Motor neuron (in vitro differentiated cells): ENCODE measurements around the gene GOLGA1. TPM values are rescaled to one million over a fixed set of nuclear protein-coding genes. Genes with fewer than 3 reads are reported as not detected.

Experiments used
- ATAC-seq, 8 experiments: fragments of 200-7000 bp; cut with Tn5 transposase; replicated peaks in 6 of 8; 2 replicates each; pipeline ENCODE4 v1.8.0; 2021; ENCODE audit warnings: mild to moderate bottlenecking in 8 of 8, moderate library complexity in 8 of 8
- H3K27ac ChIP-seq, 2 donors: fragments of 250-450 bp; sonication (Bioruptor Pico); 2 replicates each; pipeline ENCODE4 v1.9.0; 2021; ENCODE audit warnings: antibody characterized with exemption in 2 of 2, mild to moderate bottlenecking in 2 of 2, moderate library complexity in 1 of 2
- H3K4me1 ChIP-seq, 2 donors: fragments of 250-450 bp; sonication (Bioruptor Pico); replicated peaks in 1 of 2; 2 replicates each; pipeline ENCODE4 v1.6.1; 2021; ENCODE audit warnings: antibody characterized with exemption in 2 of 2, mild to moderate bottlenecking in 2 of 2, moderate library complexity in 1 of 2
- H3K4me3 ChIP-seq, 5 donors: fragments of 250-450 bp; sonication (Bioruptor Pico); 2 replicates each; pipeline ENCODE4 v1.9.0; 2021; ENCODE audit warnings: antibody characterized with exemption in 5 of 5, mild to moderate bottlenecking in 5 of 5, moderate library complexity in 4 of 5
- WGBS, 10 experiments: fragments of 450-650 bp; shearing (Covaris generic); methylation state at CpG; one replicate each; pipeline ENCODE4 v1.0.0; 2022; 5-methylcytosine and 5-hydroxymethylcytosine counted together
- in situ Hi-C, 9 experiments: fragments of 400-800 bp; cut with MboI; loops; one replicate each; pipeline ENCODE4 v1.15.0; 2021; ENCODE audit warnings: low sequenced_read_pairs in 9 of 9, low pct_unique_long_range_greater_than_20kb in 2 of 9; ENCODE audit not compliant: unreplicated experiment in 9 of 9
- total RNA-seq, 8 experiments: library from RNA; unstranded; fragments of 300-600 nt; gene quantifications; 2 replicates each; pipeline versions ENCODE4 v1.2.3 to v1.2.4, GENCODE V29; 2022

GOLGA1 gene
- total RNA-seq, 8 experiments from 2014 or later: 8.8 to 18.8 (median 14.3) TPM

DNA sequence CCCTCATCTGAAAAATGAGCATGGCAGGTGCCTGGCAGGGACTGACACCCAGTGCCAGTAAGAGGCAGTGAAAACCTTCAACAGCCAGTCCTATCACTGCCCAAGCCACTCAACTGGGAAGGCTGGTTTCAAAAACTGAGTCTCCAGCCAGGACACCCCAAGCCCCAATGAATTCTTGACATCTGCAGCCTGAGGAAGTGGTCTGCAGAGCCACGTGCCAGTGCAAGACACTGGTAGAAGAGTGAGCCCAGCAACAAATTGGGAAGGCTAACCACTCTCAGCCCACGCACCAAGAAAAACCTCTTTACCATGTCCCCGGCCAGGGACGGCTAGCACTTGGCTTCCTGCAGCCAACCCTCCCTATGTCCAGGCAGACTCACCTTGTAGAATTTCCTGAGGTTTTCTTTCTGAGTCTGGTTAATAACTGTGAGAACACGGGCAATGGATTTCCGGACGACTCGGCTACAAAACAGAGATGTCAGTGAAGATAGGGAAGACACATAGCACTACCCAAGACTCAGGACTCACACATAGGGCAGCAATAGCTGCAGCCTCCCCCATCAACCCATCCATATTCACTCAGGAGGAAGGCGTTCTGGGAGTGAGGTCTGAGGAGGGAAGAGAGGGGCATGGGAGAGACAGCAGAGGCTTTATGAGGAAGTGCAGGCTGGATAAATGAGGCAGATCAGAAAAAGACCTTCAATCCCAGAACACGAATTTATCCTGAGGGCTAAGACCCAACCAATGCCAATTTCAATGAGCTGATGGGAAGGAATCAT is 80.9 kb downstream of the GOLGA1 start:
- Histone ChIP-seq H3K4me3 (peak overlapping the region in 3 of 5 donors; percentile 77 to 93 (median 85)), H3K4me1 (peaks cover 9 to 15% of the 10 kb centered on the region in 2 donors), H3K27ac (no peak overlapping the region)
- in situ Hi-C loops: loop anchor here in 3 of 9 experiments (10.0 to 25.0 kb wide), 2 partner anchors 85 to 98 kb away; partner anchors contain the start of genes NR6A1 (in 3 of the 3) and OLFML2A (in 2 of the 3)
- 20 to 85% (median 77%) methylated on average over 1 to 9 of the region's 10 CpGs; no CpG with 5 or more reads in 5 of the 10 experiments for WGBS, 10 experiments
- no peak for ATAC-seq

DNA sequence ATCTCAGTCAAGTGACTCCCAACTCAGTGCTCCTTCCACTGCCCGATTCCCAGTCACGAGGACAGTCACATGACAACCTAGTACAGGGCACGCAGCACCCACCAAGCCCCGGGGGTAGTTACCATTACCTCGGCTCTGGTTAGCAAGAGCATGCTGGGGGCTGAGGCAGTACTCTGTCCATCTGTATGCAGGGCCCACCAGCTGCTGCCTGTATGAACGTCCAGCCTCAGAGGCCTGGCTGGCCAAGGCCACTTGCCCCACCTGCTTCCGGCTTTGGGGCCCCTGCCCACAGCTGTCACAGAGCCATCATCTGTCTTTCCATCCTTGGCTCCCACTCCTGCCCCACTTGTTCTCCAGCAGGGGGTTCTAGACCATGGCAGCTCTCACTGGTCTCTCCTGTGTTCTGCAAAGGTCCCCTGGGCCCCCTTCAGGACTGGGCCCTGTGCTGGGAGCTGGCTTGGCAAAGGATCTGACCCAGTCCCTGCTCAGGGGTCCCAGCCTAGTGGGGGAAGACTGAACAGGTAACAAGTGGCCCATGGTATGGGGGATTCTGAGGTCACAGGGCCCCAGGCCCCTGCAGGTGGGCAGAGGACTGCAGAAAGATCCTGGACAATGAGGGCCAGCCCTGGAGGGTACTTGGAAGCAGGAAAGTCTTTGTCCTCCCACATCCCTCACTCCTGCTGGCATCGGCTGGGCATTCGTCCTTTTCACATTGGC is 82.4 kb downstream of the GOLGA1 start:
- in situ Hi-C loops: loop anchor here in 3 of 9 experiments (10.0 to 25.0 kb wide), 2 partner anchors 84 to 96 kb away; partner anchors contain the start of genes NR6A1 (in 3 of the 3) and OLFML2A (in 2 of the 3)

DNA sequence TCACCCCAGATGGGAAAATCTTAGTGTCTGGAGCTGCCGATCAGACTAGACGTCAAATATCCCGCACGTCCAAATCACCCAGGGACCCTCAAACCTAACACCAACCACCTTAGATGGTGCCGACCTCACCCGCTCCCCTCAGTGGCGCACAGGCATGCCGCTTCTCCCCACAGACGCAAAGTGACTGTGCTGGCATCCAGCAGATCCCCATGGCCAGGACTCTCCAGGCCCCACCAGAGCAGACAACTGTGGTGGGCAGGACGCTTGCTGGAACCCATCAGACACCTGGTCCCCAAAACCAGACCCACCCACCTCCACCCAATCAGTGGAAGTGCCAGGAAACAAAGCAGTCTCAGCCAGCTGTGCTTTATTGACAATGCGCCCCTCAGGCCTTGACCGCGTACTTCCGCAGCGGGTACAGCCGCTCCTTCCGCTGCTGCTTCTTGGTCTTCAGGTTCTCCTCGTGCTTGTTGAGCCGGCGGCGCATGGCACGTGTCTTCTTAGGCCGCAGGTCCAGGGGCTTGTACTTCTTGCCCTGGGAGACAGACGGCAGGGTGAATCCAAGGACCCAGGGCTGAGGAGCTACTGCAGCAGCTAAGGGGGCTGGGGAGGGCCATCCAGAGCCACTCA is 83.2 kb downstream of the GOLGA1 start:
- Histone ChIP-seq H3K27ac (no peak overlapping the region), H3K4me1 (peaks cover 12 to 13% of the 10 kb centered on the region in 2 donors), H3K4me3 (no peak overlapping the region)
- WGBS, 10 experiments: 75 to 100% (median 85%) methylated on average over 1 to 11 of the region's 24 CpGs; no CpG with 5 or more reads in 7 of the 10 experiments
- in situ Hi-C loops: loop anchor here in 3 of 9 experiments (10.0 to 25.0 kb wide), 2 partner anchors 83 to 95 kb away; partner anchors contain the start of genes NR6A1 (in 3 of the 3) and OLFML2A (in 2 of the 3)
- ATAC-seq: no peak

More for the DNA sequence above, 82.4 kb downstream of the GOLGA1 start:
- H3K27ac ChIP-seq: no peak overlapping the region
- H3K4me3 ChIP-seq: no peak overlapping the region
- 20 to 100% (median 80%) methylated on average over 1 to 7 of the region's 9 CpGs; no CpG with 5 or more reads in 4 of the 10 experiments for WGBS, 10 experiments
- H3K4me1 ChIP-seq: peaks cover 9 to 15% of the 10 kb centered on the region in 2 donors
- ATAC-seq: no peak

DNA sequence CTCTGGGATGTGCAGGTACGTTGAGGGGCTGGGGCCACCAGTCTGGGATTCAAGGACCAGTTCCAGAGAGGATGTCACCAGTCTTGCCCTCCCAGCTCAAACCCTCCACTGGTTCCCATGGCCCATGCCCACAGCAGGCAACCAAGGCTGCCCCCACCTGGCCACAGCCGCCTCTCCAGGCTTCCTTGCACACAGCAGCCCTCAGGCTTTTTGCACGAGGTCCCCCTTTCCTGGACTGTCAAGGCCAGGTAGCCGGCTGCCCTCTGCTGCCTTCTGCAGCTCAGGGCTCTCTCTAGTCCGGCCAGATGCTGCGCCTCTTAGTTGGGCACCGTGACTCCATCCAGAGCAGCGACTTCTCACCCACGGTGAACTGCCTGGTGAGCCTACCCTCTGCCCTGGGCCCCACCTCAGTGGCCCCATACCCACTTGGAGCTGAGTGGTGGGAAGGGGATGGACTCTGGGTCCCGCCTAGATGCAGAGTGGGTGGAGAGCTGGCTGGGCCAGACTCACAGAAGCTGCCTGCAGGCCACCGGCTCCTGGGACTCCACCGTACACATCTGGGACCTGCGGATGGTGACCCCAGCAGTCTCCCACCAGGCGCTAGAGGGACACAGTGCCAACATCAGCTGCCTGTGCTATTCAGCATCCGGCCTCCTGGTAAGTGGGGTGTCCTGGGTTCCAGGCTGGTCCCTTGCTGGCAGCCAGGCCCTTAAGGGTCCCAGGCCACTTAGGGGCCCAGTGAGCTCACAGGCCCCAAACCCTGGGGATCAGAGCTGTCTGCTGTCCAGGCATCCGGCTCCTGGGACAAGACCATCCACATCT is 84.7 kb downstream of the GOLGA1 start:
- ATAC-seq: peak in 5 of 8 experiments; percentile 1 to 10 (median 4)
- Histone ChIP-seq H3K4me1 (peaks cover 10 to 15% of the 10 kb centered on the region in 2 donors), H3K27ac (no peak overlapping the region), H3K4me3 (no peak overlapping the region)
- WGBS, 10 experiments: 56 to 80% (median 56%) methylated on average over 2 to 4 of the region's 16 CpGs; no CpG with 5 or more reads in 7 of the 10 experiments
- in situ Hi-C loops: loop anchor here in 3 of 9 experiments (10.0 to 25.0 kb wide), 2 partner anchors 81 to 94 kb away; partner anchors contain the start of genes NR6A1 (in 3 of the 3) and OLFML2A (in 2 of the 3)

GRCh38 chr9:124855566-124855943 is 85.3 kb downstream of the GOLGA1 start:
- Histone ChIP-seq H3K27ac (no peak overlapping the region), H3K4me1 (peaks cover 8 to 10% of the 10 kb centered on the region in 2 donors), H3K4me3 (no peak overlapping the region)
- WGBS, 10 experiments: 92% methylated on average over 9 of the region's 18 CpGs; no CpG with 5 or more reads in 9 of the 10 experiments
- no peak for ATAC-seq
- in situ Hi-C loops: loop anchor here in 3 of 9 experiments (10.0 to 25.0 kb wide), 2 partner anchors 81 to 93 kb away; partner anchors contain the start of genes NR6A1 (in 3 of the 3) and OLFML2A (in 2 of the 3)

GRCh38 chr9:124854822-124855221 is 86.1 kb downstream of the GOLGA1 start:
- 29 to 80% (median 58%) methylated on average over 1 to 5 of the region's 7 CpGs; no CpG with 5 or more reads in 3 of the 10 experiments for WGBS, 10 experiments
- in situ Hi-C loops: loop anchor here in 5 of 9 experiments (5.0 to 25.0 kb wide), 3 partner anchors 80 to 93 kb away; partner anchors contain the start of genes NR6A1 (in 5 of the 5) and OLFML2A (in 2 of the 5)
- no peak for ATAC-seq
- Histone ChIP-seq H3K4me1 (peaks cover under 1 to 9% of the 10 kb centered on the region in 2 donors), H3K27ac (peak overlapping the region in 1 of 2 donors; percentile 7), H3K4me3 (no peak overlapping the region)

DNA sequence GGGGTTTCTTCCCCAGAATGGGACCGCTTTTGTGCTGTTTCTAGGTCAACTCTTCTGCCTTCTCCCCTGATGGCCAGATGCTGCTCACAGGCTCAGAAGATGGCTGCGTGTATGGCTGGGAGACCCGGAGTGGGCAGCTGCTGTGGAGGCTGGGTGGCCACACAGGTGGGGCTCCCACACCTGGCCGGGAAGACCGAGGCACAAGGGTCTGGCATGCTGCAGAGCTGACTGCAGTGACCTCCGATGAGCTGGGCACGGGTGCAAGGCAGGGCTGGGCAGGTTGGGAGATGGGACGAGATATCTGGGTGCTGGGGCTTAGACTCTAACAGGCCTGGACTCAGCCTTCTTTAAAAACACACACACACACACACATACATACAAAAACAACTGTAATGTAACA is 86.7 kb downstream of the GOLGA1 start:
- H3K27ac ChIP-seq: no peak overlapping the region
- H3K4me3 ChIP-seq: no peak overlapping the region
- peaks cover 0 to 9% of the 10 kb centered on the region in 2 donors for H3K4me1 ChIP-seq
- 78 to 100% (median 95%) methylated on average over 1 to 4 of the region's 8 CpGs; no CpG with 5 or more reads in 6 of the 10 experiments for WGBS, 10 experiments
- in situ Hi-C loops: loop anchor here in 5 of 9 experiments (5.0 to 25.0 kb wide), 3 partner anchors 79 to 92 kb away; partner anchors contain the start of genes NR6A1 (in 5 of the 5) and OLFML2A (in 2 of the 5)
- ATAC-seq: no peak

- H3K4me1 ChIP-seq: peaks cover 0 to 9% of the 10 kb centered on the region in 2 donors
- H3K4me3 ChIP-seq: peak overlapping the region in 3 of 5 donors; percentile 20 to 36 (median 27)
- WGBS, 10 experiments: 20 to 91% (median 71%) methylated on average over 1 to 4 of the region's 11 CpGs; no CpG with 5 or more reads in 6 of the 10 experiments
- ATAC-seq: no peak
- no peak overlapping the region for H3K27ac ChIP-seq
- in situ Hi-C loops: loop anchor here in 5 of 9 experiments (5.0 to 25.0 kb wide), 3 partner anchors 79 to 91 kb away; partner anchors contain the start of genes NR6A1 (in 5 of the 5) and OLFML2A (in 2 of the 5)
Measured at GRCh38 chr9:124853605-124854143, 87.2 kb downstream of the GOLGA1 start.

DNA sequence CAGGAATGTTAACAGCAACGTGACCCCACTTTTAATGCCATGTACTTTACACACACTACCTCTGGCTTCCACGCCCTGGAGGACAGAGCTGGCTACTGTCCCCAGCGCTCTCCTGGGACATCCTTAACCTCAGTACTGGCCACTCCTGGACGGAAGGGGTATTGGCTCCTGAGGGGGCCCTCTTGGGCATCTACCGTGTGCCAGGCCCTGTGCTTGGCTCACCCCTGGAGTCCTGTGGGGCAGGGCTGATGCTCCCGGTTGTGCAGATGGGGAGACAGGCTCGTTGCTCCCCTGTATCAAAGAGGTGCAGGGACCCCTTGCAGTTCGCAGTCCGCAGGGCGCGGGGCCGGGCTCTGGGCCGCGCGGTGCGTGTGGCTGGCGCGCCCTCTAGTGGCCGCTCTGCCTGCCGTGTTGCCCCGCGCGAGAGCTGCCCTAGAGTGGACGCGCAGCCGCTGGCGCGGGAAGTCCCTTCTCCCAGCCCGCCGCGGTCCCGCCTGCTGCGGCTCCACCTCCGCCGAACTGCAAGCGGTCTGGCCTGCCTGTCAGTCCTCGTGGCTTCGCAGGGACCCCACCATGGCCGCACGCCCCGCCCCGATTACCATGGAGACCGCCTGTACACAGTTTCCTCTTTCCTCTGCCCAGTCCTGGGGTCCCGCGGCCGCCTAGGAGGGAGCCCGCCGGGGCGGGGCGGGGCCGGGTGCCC is 87.9 kb downstream of the GOLGA1 start, which contains the start of gene WDR38:
TSS of gene WDR38 (plus strand) at position 632 of the 703 bp plus-strand sequence. CDS start 72 bp downstream, outside the sequence.
- peaks cover 0 to 9% of the 10 kb centered on the region in 2 donors for H3K4me1 ChIP-seq
- no peak within 1 kb of the TSS for H3K27ac ChIP-seq
- H3K4me3 ChIP-seq: peak within 1 kb of the TSS; percentile 20 to 36 (median 27)
- peak; percentile 76 to 93 (median 87) for ATAC-seq
- 1 to 31% (median 4%) methylated on average over 4 to 21 of the region's 51 CpGs; no CpG with 5 or more reads in 6 of the 10 experiments for WGBS, 10 experiments
- in situ Hi-C loops: loop anchor here in 5 of 9 experiments (5.0 to 25.0 kb wide), 3 partner anchors 78 to 91 kb away; partner anchors contain the start of genes NR6A1 (in 5 of the 5) and OLFML2A (in 2 of the 5)

GRCh38 chr9:124852121-124852828 is 88.6 kb downstream of the GOLGA1 start:
- H3K4me3 ChIP-seq: peak overlapping the region in 2 of 5 donors; percentile 29 to 36
- WGBS, 10 experiments: 39 to 100% (median 40%) methylated on average over 1 to 4 of the region's 13 CpGs; no CpG with 5 or more reads in 5 of the 10 experiments
- ATAC-seq: no peak
- in situ Hi-C loops: loop anchor here in 5 of 9 experiments (5.0 to 25.0 kb wide), 3 partner anchors 77 to 90 kb away; partner anchors contain the start of genes NR6A1 (in 5 of the 5) and OLFML2A (in 2 of the 5)
- H3K4me1 ChIP-seq: peaks cover 0 to 9% of the 10 kb centered on the region in 2 donors
- H3K27ac ChIP-seq: no peak overlapping the region
